PC-3 (cell line): ENCODE results near the gene WIZ. TPM values are rescaled to one million over a fixed set of nuclear protein-coding genes. Genes with fewer than 3 reads are reported as not detected.

Source experiments
- ATAC-seq: fragments of 200-7000 bp; cut with Tn5 transposase; 2 replicates; pipeline ENCODE4 v1.9.1; 2020; ENCODE audit warnings: mild to moderate bottlenecking, moderate library complexity
- BruUV-seq: library from RNA; stranded (reverse); fragments of 400-500 nt; replicated peaks from 2 replicates; lab custom pipeline; 2021; lab: Mats Ljungman, UMichigan
- CTCF ChIA-PET: fragments of 300-600 bp; sonication (Branson Sonifier 250); formaldehyde crosslinking; loops from one replicate; lab custom pipeline; 2022; ENCODE audit warnings: antibody characterized with exemption; lab: Charles Lee
- POLR2A ChIA-PET: fragments of 300-600 bp; sonication (Branson Sonifier 250); formaldehyde crosslinking; loops from one replicate; lab custom pipeline; 2022; ENCODE audit warnings: antibody characterized with exemption; ENCODE audit not compliant: unreplicated experiment; lab: Charles Lee
- DNase-seq: peaks from one replicate; pipeline ENCODE4 v3.0.0-alpha.2; 2015
- H2AFZ ChIP-seq: fragments of 300-600 bp; sonication (generic); 2 replicates; pipeline ENCODE4 v1.6.0; 2016; ENCODE audit warnings: antibody characterized with exemption, low read length
- H3F3A ChIP-seq: fragments of 300-600 bp; sonication (generic); one replicate; pipeline ENCODE4 v1.6.0; 2017; ENCODE audit warnings: antibody characterized with exemption, low read length, control low read depth, mild to moderate bottlenecking; ENCODE audit not compliant: unreplicated experiment
- H3K27ac ChIP-seq: fragments of 300-600 bp; sonication (generic); 2 replicates; pipeline ENCODE4 v1.5.1; 2016; ENCODE audit warnings: mild to moderate bottlenecking, low read length
- H3K27me3 ChIP-seq: fragments of 300-600 bp; sonication (generic); 2 replicates; pipeline ENCODE4 v1.6.1; 2016; ENCODE audit warnings: low read length, mixed read lengths
- H3K36me3 ChIP-seq: fragments of 300-600 bp; sonication (generic); 2 replicates; pipeline ENCODE4 v1.6.1; 2016; ENCODE audit warnings: low read depth, mixed run types, low read length, mixed read lengths
- H3K4me1 ChIP-seq: fragments of 300-600 bp; sonication (generic); 2 replicates; pipeline ENCODE4 v1.5.1; 2016; ENCODE audit warnings: low read length; ENCODE audit not compliant: insufficient read depth
- H3K4me2 ChIP-seq: fragments of 300-600 bp; sonication (generic); 2 replicates; pipeline ENCODE4 v1.6.0; 2016; ENCODE audit warnings: low read length
- H3K4me3 ChIP-seq: fragments of 300-600 bp; sonication (generic); 2 replicates; pipeline ENCODE4 v1.5.1; 2016; ENCODE audit warnings: mild to moderate bottlenecking, low read length, mixed read lengths
- H3K79me2 ChIP-seq: fragments of 300-600 bp; sonication (generic); 2 replicates; pipeline ENCODE4 v1.6.1; 2017; ENCODE audit warnings: low read length, mixed read lengths
- H3K9ac ChIP-seq: fragments of 300-600 bp; sonication (generic); 2 replicates; pipeline ENCODE4 v1.6.0; 2016; ENCODE audit warnings: mild to moderate bottlenecking, low read length
- H3K9me2 ChIP-seq: fragments of 300-600 bp; sonication (generic); replicated peaks from 2 replicates; pipeline ENCODE4 v1.6.1; 2016; ENCODE audit warnings: mixed run types, low read length, mixed read lengths
- H3K9me3 ChIP-seq: fragments of 300-600 bp; sonication (generic); 2 replicates; pipeline ENCODE4 v1.6.1; 2016; ENCODE audit warnings: low read length, mixed read lengths
- H4K20me1 ChIP-seq: fragments of 300-600 bp; sonication (generic); 2 replicates; pipeline ENCODE4 v1.6.1; 2016; ENCODE audit warnings: low read length, mixed read lengths
- CTCF ChIP-seq: fragments of 300-600 bp; sonication (generic); conservative IDR thresholded peaks from 2 replicates; pipeline ENCODE4 v1.5.1; 2017; ENCODE audit warnings: antibody characterized with exemption, low read depth, mild to moderate bottlenecking, low read length
- EZH2 ChIP-seq: fragments of 300-600 bp; sonication (generic); IDR thresholded peaks from one replicate; pipeline ENCODE4 v1.6.1; 2017; ENCODE audit warnings: antibody characterized with exemption, mild to moderate bottlenecking, low read length; ENCODE audit not compliant: unreplicated experiment
- EZH2phosphoT487 ChIP-seq: fragments of 300-600 bp; sonication (generic); IDR thresholded peaks from 2 replicates; pipeline ENCODE4 v1.6.1; 2018; ENCODE audit warnings: mild to moderate bottlenecking, antibody characterized with exemption, low read length, borderline replicate concordance
- intact Hi-C: fragments of 100-400 bp; cut with micrococcal nuclease; formaldehyde crosslinking; loops from 2 replicates; pipeline ENCODE4 v1.9.0; 2023
- total RNA-seq: library from RNA; depleted of rRNA; stranded (reverse); fragments of >200 nt; gene quantifications from 2 replicates; pipeline ENCODE4 v1.2.3, GENCODE V29; 2014

Gene WIZ
- total RNA-seq, 1 experiment from 2014 or later = 35.1 TPM

- H3K4me1 ChIP-seq = peaks cover 3% of the 10 kb centered on the region; the same call in 1 of the 2 replicates
- H2AFZ ChIP-seq = no peak overlapping the region
- intact Hi-C loops = no loop called here
- H3F3A ChIP-seq = no peaks in the 10 kb centered on the region
- no peak for TF ChIP-seq EZH2phosphoT487
- no peak for TF ChIP-seq EZH2
- TF ChIP-seq CTCF = no peak
- ChIA-PET CTCF (no interaction called here), POLR2A (no interaction called here)
- H3K36me3 ChIP-seq = peaks cover 57% of the 10 kb centered on the region
- H4K20me1 ChIP-seq = 0 out of 2 replicates have a peak, but pooled peaks cover 5% of the 10 kb centered on the region
- no TSS peak for BruUV-seq
- H3K27ac ChIP-seq = no peak overlapping the region
- DNase-seq (no peak), ATAC-seq (no peak)
- peaks cover 17% of the 10 kb centered on the region for H3K79me2 ChIP-seq
- no peaks in the 10 kb centered on the region for H3K9me2 ChIP-seq
- H3K4me2 ChIP-seq = no peak overlapping the region
- no peaks in the 10 kb centered on the region for H3K9me3 ChIP-seq
- H3K4me3 ChIP-seq = no peak overlapping the region
- no peak overlapping the region for H3K9ac ChIP-seq
- no peaks in the 10 kb centered on the region for H3K27me3 ChIP-seq
Observed at GRCh38 chr19:15424692-15425272, 25.0 kb downstream of the WIZ start.

- CTCF ChIA-PET = no interaction called here
- POLR2A ChIA-PET = no interaction called here
- ATAC-seq (no peak), DNase-seq (no peak)
- no peak overlapping the region for H3K4me3 ChIP-seq
- no peak overlapping the region for H3K4me2 ChIP-seq
- H3K79me2 ChIP-seq = peaks cover 10% of the 10 kb centered on the region
- intact Hi-C loops = no loop called here
- H3K4me1 ChIP-seq = peaks cover 9% of the 10 kb centered on the region; the same call in 1 of the 2 replicates
- no peaks in the 10 kb centered on the region for H3K9me3 ChIP-seq
- H3K27me3 ChIP-seq = no peaks in the 10 kb centered on the region
- H3K36me3 ChIP-seq = peaks cover 56% of the 10 kb centered on the region
- TF ChIP-seq CTCF = no peak
- no peak for TF ChIP-seq EZH2
- TF ChIP-seq EZH2phosphoT487 = no peak
- H3K27ac ChIP-seq = no peak overlapping the region
- H3K9ac ChIP-seq = no peak overlapping the region
- no peaks in the 10 kb centered on the region for H3K9me2 ChIP-seq
- 0 out of 2 replicates have a peak, but pooled peaks cover 5% of the 10 kb centered on the region for H4K20me1 ChIP-seq
- H3F3A ChIP-seq = no peaks in the 10 kb centered on the region
- H2AFZ ChIP-seq = no peak overlapping the region
- no TSS peak for BruUV-seq
Observed at GRCh38 chr19:15424121-15424520, 25.6 kb downstream of the WIZ start.

- H3K36me3 ChIP-seq = peaks cover 51% of the 10 kb centered on the region
- ATAC-seq (no peak), DNase-seq (no peak)
- no peaks in the 10 kb centered on the region for H3K9me3 ChIP-seq
- H3K4me2 ChIP-seq = no peak overlapping the region
- no peaks in the 10 kb centered on the region for H3K9me2 ChIP-seq
- no peaks in the 10 kb centered on the region for H3K27me3 ChIP-seq
- BruUV-seq = no TSS peak
- H3K79me2 ChIP-seq = peaks cover 6% of the 10 kb centered on the region
- TF ChIP-seq EZH2 = no peak
- TF ChIP-seq CTCF = no peak
- TF ChIP-seq EZH2phosphoT487 = no peak
- ChIA-PET CTCF (no interaction called here), POLR2A (no interaction called here)
- intact Hi-C loops = no loop called here
- no peak overlapping the region for H2AFZ ChIP-seq
- H3K4me1 ChIP-seq = peaks cover 9% of the 10 kb centered on the region; the same call in 1 of the 2 replicates
- H3K9ac ChIP-seq = no peak overlapping the region
- no peak overlapping the region for H3K27ac ChIP-seq
- no peaks in the 10 kb centered on the region for H3F3A ChIP-seq
- peaks cover 1% of the 10 kb centered on the region; the same call in 1 of the 2 replicates for H4K20me1 ChIP-seq
- no peak overlapping the region for H3K4me3 ChIP-seq
Observed at GRCh38 chr19:15423130-15423529, 26.6 kb downstream of the WIZ start.
